ENCODE data around the gene CNTF. TPM values are rescaled to one million over a fixed set of nuclear protein-coding genes. Genes with fewer than 3 reads are reported as not detected.

CNTF gene
- total RNA-seq, 1 donor from 2014 or later: 1.2 TPM

DNA sequence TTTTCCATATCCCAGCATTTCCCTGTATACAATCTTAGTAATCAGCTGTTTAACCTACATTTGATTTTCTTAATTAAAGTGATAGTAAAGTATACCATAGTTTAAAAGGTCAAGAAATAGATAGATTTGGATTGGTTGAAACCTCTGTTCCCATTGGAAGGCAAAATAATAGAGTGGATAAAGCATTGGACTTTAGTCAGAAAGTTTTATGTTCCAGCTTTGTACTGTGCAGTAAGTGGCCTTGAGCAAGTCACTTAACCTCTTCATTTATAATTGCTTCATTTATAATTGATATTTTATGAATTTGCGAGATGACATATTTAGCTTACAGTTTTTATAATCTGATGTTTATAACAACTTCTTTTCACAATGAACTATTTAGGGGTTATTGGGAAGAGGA lies 40.0 kb upstream of the CNTF start:
- H3K4me1 ChIP-seq: peaks cover 30% of the 10 kb centered on the region
- H3K9me3 ChIP-seq: no peaks in the 10 kb centered on the region
- intact Hi-C loops (cut with DNase I): no loop called here
- ATAC-seq (no peak), DNase-seq (no peak)
- peaks cover 10% of the 10 kb centered on the region for H3K36me3 ChIP-seq
- no peaks in the 10 kb centered on the region for H3K27me3 ChIP-seq
- no peak overlapping the region for H3K27ac ChIP-seq
- TF ChIP-seq, protein P1, sequence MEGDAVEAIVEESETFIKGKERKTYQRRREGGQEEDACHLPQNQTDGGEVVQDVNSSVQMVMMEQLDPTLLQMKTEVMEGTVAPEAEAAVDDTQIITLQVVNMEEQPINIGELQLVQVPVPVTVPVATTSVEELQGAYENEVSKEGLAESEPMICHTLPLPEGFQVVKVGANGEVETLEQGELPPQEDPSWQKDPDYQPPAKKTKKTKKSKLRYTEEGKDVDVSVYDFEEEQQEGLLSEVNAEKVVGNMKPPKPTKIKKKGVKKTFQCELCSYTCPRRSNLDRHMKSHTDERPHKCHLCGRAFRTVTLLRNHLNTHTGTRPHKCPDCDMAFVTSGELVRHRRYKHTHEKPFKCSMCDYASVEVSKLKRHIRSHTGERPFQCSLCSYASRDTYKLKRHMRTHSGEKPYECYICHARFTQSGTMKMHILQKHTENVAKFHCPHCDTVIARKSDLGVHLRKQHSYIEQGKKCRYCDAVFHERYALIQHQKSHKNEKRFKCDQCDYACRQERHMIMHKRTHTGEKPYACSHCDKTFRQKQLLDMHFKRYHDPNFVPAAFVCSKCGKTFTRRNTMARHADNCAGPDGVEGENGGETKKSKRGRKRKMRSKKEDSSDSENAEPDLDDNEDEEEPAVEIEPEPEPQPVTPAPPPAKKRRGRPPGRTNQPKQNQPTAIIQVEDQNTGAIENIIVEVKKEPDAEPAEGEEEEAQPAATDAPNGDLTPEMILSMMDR (IDR thresholded peaks at IDR 0.05): no peak
- no peak overlapping the region for H3K4me3 ChIP-seq

GRCh38 chr11:58586998-58587397 lies 35.5 kb upstream of the CNTF start:
- TF ChIP-seq, protein P1 (IDR thresholded peaks at IDR 0.05): no peak
- Histone ChIP-seq H3K4me1 (peaks cover 15% of the 10 kb centered on the region), H3K4me3 (no peak overlapping the region), H3K27me3 (no peaks in the 10 kb centered on the region), H3K9me3 (no peaks in the 10 kb centered on the region), H3K27ac (no peak overlapping the region), H3K36me3 (peaks cover 10% of the 10 kb centered on the region)
- ATAC-seq (no peak), DNase-seq (no peak)
- intact Hi-C loops (cut with DNase I): no loop called here

DNA sequence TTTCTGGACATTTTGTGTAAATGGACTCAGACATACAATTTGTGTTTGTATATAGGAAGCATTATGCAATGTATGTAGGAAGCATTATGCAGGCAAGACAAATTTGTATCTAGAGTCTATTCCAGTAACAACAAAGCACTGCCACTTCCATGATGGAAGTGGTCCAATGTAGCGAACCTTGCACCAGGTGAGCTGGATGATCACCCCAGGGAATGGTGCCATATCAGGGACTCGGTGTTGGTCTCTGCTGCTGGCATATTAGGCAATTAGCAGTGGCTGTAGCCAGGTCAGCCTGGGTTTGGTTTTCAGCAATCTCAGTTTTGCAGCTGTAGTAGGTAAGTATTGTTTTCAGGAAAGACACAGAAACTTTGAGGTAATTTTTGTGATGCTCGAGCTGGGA lies 30.8 kb upstream of the CNTF start:
- intact Hi-C loops (cut with DNase I): no loop called here
- ATAC-seq: no peak

DNA sequence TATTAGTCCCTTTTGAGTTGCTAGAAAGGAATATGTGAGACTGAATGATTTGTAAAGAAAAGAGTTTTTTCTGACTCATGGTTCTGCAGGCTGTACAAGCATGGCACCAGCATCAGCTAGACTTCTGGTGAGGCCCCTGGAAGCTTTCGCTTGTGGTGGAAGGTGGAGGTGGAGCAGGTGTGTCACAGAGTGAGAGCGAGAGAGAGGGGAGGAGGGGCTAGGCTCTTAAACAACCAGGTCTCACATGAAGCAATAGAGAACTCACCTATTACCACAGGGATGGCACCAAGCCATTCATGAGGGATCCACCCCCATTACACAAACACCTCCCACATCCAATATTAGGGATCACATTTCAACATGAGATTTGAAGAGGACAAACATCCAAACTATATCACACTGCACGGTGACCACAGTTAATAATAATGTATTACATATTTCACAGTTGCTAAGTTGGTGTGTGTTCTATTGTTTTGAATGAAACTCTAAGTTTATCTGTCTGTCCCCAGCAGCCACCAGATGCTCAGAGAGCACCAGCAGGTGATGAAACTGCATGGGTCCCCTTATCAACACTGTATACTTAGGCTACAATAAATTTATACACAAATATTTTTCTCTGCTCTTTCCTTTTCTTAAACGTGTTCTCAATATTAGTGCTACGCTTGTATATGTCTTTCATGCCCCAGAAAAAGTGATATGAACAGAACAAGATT lies 29.5 kb upstream of the CNTF start:
- Histone ChIP-seq H3K9me3 (no peaks in the 10 kb centered on the region), H3K36me3 (no peaks in the 10 kb centered on the region), H3K27ac (no peak overlapping the region), H3K4me1 (no peaks in the 10 kb centered on the region), H3K27me3 (no peaks in the 10 kb centered on the region), H3K4me3 (no peak overlapping the region)
- TF ChIP-seq, protein P1 (IDR thresholded peaks at IDR 0.05): no peak
- intact Hi-C loops (cut with DNase I): no loop called here
- no peak for DNase-seq
- ATAC-seq: no peak

More for the DNA sequence above, 30.8 kb upstream of the CNTF start:
- Histone ChIP-seq H3K9me3 (no peaks in the 10 kb centered on the region), H3K4me3 (no peak overlapping the region), H3K4me1 (no peaks in the 10 kb centered on the region), H3K27ac (no peak overlapping the region), H3K36me3 (no peaks in the 10 kb centered on the region), H3K27me3 (no peaks in the 10 kb centered on the region)
- no peak for DNase-seq
- TF ChIP-seq, protein P1 (IDR thresholded peaks at IDR 0.05): no peak

- Histone ChIP-seq H3K9me3 (no peaks in the 10 kb centered on the region), H3K27ac (no peak overlapping the region), H3K4me3 (no peak overlapping the region), H3K27me3 (no peaks in the 10 kb centered on the region), H3K36me3 (no peaks in the 10 kb centered on the region), H3K4me1 (no peaks in the 10 kb centered on the region)
- DNase-seq (no peak), ATAC-seq (no peak)
- intact Hi-C loops (cut with DNase I): no loop called here
- TF ChIP-seq, protein P1 (IDR thresholded peaks at IDR 0.05): no peak
Measured at GRCh38 chr11:58594826-58595225, 27.6 kb upstream of the CNTF start.

GRCh38 chr11:58596621-58597020 lies 25.8 kb upstream of the CNTF start:
- Histone ChIP-seq H3K27me3 (no peaks in the 10 kb centered on the region), H3K4me1 (peaks cover 4% of the 10 kb centered on the region), H3K36me3 (no peaks in the 10 kb centered on the region), H3K27ac (no peak overlapping the region), H3K9me3 (no peaks in the 10 kb centered on the region), H3K4me3 (no peak overlapping the region)
- no peak for ATAC-seq
- no peak for DNase-seq
- TF ChIP-seq, protein P1 (IDR thresholded peaks at IDR 0.05): no peak
- intact Hi-C loops (cut with DNase I): no loop called here

Data from upper lobe of right lung (tissue), 1 donor.